GM12878 (cell line): ENCODE results near the gene NAV2. TPM values are rescaled to one million over a fixed set of nuclear protein-coding genes. Genes with fewer than 3 reads are reported as not detected.

Source experiments
- BHLHE40 ChIP-seq, 2 experiments: fragments of 450-650 bp in 1 of 2; IDR thresholded peaks; 2 replicates each; pipeline ENCODE4 v1.6.1; 2011 to 2017; ENCODE audit warnings: low read depth in 2 of 2, borderline replicate concordance in 1 of 2, improper control_type of control experiment in 1 of 2, low read length in 1 of 2, mild to moderate bottlenecking in 1 of 2
- CBFB ChIP-seq: IDR thresholded peaks from 2 replicates; pipeline ENCODE4 v1.6.1; 2016; ENCODE audit warnings: antibody characterized with exemption, low read depth
- CEBPB ChIP-seq, 2 experiments: fragments of 150-350 bp in 1 of 2; IDR thresholded peaks; 2 replicates each; pipeline ENCODE4 v1.6.1; 2012 to 2014; ENCODE audit warnings: low read depth in 2 of 2, low read length in 2 of 2, borderline replicate concordance in 1 of 2, inconsistent platforms in 1 of 2
- DPF2 ChIP-seq: fragments of 450-650 bp; IDR thresholded peaks from 2 replicates; pipeline ENCODE4 v1.6.1; 2017; ENCODE audit warnings: mild to moderate bottlenecking
- JUNB ChIP-seq: IDR thresholded peaks from 2 replicates; pipeline ENCODE4 v1.6.1; 2016; ENCODE audit warnings: antibody characterized with exemption, mild to moderate bottlenecking
- MTA2 ChIP-seq: fragments of 450-650 bp; IDR thresholded peaks from 2 replicates; pipeline ENCODE4 v1.6.1; 2016; ENCODE audit warnings: low read depth, mild to moderate bottlenecking, moderate library complexity
- NFYA ChIP-seq: IDR thresholded peaks from 2 replicates; pipeline ENCODE4 v1.6.1; 2011; ENCODE audit warnings: low read depth, mild to moderate bottlenecking, low read length, improper control_type of control experiment, borderline replicate concordance
- NR2C2 ChIP-seq: IDR thresholded peaks from 2 replicates; pipeline ENCODE4 v1.6.1; 2011; ENCODE audit warnings: borderline replicate concordance, low read depth; ENCODE audit not compliant: control insufficient read depth, insufficient read length
- RBBP5 ChIP-seq: fragments of 200-600 bp; sonication (generic); conservative IDR thresholded peaks from 2 replicates; pipeline ENCODE4 v1.6.1; 2016
- YY1 ChIP-seq: IDR thresholded peaks from 2 replicates; pipeline ENCODE4 v1.6.1; 2011; ENCODE audit warnings: low read depth, mild to moderate bottlenecking, low read length
- ZNF687 ChIP-seq: fragments of 450-650 bp; IDR thresholded peaks from 2 replicates; pipeline ENCODE4 v1.6.1; 2017; ENCODE audit warnings: mild to moderate bottlenecking, moderate library complexity
- polyA plus RNA-seq, 11 experiments: library from polyadenylated mRNA; depleted of rRNA in 4 of 11; unstranded in 6 of 11; stranded (reverse) in 5 of 11; fragments of >200 nt; fragmentation: Nextera tagmentation in 4 of 11; fragmentation: Illumina TruSeq in 1 of 11; extraction: Ambion mirVana in 4 of 11; extraction: Trizol in 1 of 11; gene quantifications; 1 replicate in 1 of 11; 2 replicates in 10 of 11; pipeline versions ENCODE4 v1.2.1 to v1.2.3, GENCODE V29; 2011 to 2016; ENCODE audit warnings: inconsistent platforms in 2 of 11, missing spikeins in 2 of 11, low read depth in 1 of 11
- total RNA-seq, 4 experiments: library from RNA; depleted of rRNA in 3 of 4; stranded (reverse); fragments of >200 nt in 3 of 4; fragmentation: Illumina TruSeq in 1 of 4; extraction: Trizol in 1 of 4; gene quantifications; 2 replicates each; pipeline versions ENCODE4 v1.2.1 to v1.2.3, GENCODE V29; 2013 to 2021
- TF ChIP-seq, protein P1 (sequence below): fragments of 450-650 bp; IDR thresholded peaks from 2 replicates; pipeline ENCODE4 v1.6.1; 2017; ENCODE audit warnings: low read depth, mild to moderate bottlenecking, moderate library complexity

NAV2 gene
- total and polyA plus RNA-seq, 10 of the 15 experiments (the other 5 are each of a cell fraction or from before 2014, with no cell fraction given), result 0.35 to 6.1 (median 1.1) TPM

DNA sequence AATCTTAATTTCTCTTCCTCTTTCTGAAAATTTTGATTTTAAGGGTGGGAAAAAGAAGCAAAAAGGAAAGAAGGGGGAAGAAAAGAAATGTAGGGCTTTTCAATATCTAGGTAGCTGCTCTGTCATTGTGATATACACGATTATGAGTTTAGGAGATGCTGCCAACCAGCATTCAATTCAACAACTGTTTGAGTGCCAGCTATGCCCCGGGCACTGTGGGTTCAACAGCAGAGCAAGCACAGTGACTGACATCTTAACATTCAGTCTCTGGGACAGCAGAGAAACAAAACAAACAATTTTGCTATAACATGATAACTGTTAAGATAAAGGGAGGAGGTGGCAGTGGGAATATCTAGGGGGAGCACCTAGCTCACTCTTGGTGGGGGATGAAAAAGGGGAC, 356.1 kb downstream of the NAV2 start (continued):
- TF ChIP-seq, protein P1, sequence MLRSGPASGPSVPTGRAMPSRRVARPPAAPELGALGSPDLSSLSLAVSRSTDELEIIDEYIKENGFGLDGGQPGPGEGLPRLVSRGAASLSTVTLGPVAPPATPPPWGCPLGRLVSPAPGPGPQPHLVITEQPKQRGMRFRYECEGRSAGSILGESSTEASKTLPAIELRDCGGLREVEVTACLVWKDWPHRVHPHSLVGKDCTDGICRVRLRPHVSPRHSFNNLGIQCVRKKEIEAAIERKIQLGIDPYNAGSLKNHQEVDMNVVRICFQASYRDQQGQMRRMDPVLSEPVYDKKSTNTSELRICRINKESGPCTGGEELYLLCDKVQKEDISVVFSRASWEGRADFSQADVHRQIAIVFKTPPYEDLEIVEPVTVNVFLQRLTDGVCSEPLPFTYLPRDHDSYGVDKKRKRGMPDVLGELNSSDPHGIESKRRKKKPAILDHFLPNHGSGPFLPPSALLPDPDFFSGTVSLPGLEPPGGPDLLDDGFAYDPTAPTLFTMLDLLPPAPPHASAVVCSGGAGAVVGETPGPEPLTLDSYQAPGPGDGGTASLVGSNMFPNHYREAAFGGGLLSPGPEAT, result no peak
- TF ChIP-seq CBFB (no peak), YY1 (no peak), JUNB (no peak), RBBP5 (no peak), BHLHE40 (IDR thresholded peaks at IDR 0.05; ENCODE audit: borderline replicate concordance in 1 of 2, low read depth in 2 of 2, low read length in 1 of 2) (no peak), ZNF687 (no peak), NFYA (no peak), CEBPB (IDR thresholded peaks at IDR 0.05; ENCODE audit: borderline replicate concordance in 1 of 2, low read depth in 2 of 2, low read length in 2 of 2) (no peak), DPF2 (no peak), NR2C2 (no peak), MTA2 (no peak)
